SK-N-SH (cell line): ENCODE results near the gene CPSF6. TPM values are rescaled to one million over a fixed set of nuclear protein-coding genes. Genes with fewer than 3 reads are reported as not detected.

ENCODE experiments used
- CTCF ChIA-PET: fragments of 300-600, 350-600 bp; formaldehyde crosslinking; extraction: SDS; loops from one replicate; lab custom pipeline; 2021; lab: Yijun Ruan, JAX
- POLR2A ChIA-PET: fragments of 350-600 bp; sonication (Branson Sonifier 250); formaldehyde crosslinking; extraction: SDS; loops from one replicate; lab custom pipeline; 2020; ENCODE audit warnings: antibody characterized with exemption, inconsistent platforms; lab: Yijun Ruan, JAX
- DNase-seq: peaks from one replicate; pipeline ENCODE4 v3.0.0; 2012
- H2AFZ ChIP-seq: fragments of 200-600 bp; sonication (generic); 2 replicates; pipeline ENCODE4 v1.8.1; 2016; ENCODE audit warnings: antibody characterized with exemption, mild to moderate bottlenecking, low read depth
- H3F3A ChIP-seq: fragments of 200-600 bp; sonication (generic); replicated peaks from 2 replicates; pipeline ENCODE3; 2016; ENCODE audit warnings: antibody characterized with exemption, mild to moderate bottlenecking; ENCODE audit not compliant: insufficient read depth
- H3K27ac ChIP-seq, 2 experiments: fragments of 200-500 bp in 1 of 2; fragments of 200-600 bp in 1 of 2; sonication (Bioruptor generic) in 1 of 2; sonication (generic), shearing (Covaris generic) in 1 of 2; 2 replicates each; pipeline versions ENCODE4 v1.5.1 to v1.6.1; 2014 to 2016; ENCODE audit warnings: low read depth in 2 of 2, inconsistent platforms in 1 of 2, low read length in 1 of 2, mild to moderate bottlenecking in 1 of 2, mixed read lengths in 1 of 2
- H3K27me3 ChIP-seq: fragments of 200-600 bp; sonication (generic), shearing (Covaris generic); 2 replicates; pipeline ENCODE4 v1.6.1; 2016; ENCODE audit warnings: mixed run types; ENCODE audit not compliant: insufficient read depth
- H3K36me3 ChIP-seq, 2 experiments: fragments of 200-500 bp in 1 of 2; fragments of 200-600 bp in 1 of 2; sonication (Bioruptor generic) in 1 of 2; sonication (generic) in 1 of 2; replicated peaks in 1 of 2; 2 replicates each; pipeline versions ENCODE3 to v1.5.1; 2014 to 2016; ENCODE audit warnings: low read length in 1 of 2, mild to moderate bottlenecking in 1 of 2; ENCODE audit not compliant: insufficient read depth in 2 of 2, control insufficient read depth in 1 of 2
- H3K4me1 ChIP-seq, 2 experiments: fragments of 200-500 bp in 1 of 2; fragments of 200-600 bp in 1 of 2; sonication (Bioruptor generic) in 1 of 2; sonication (generic), shearing (Covaris generic) in 1 of 2; 2 replicates each; pipeline versions ENCODE4 v1.5.1 to v1.6.1; 2014 to 2016; ENCODE audit warnings: low read depth in 1 of 2, low read length in 1 of 2, mixed run types in 1 of 2; ENCODE audit not compliant: insufficient read depth in 2 of 2, control insufficient read depth in 1 of 2
- H3K4me2 ChIP-seq: fragments of 200-600 bp; sonication (generic), shearing (Covaris generic); 2 replicates; pipeline ENCODE4 v1.6.1; 2017; ENCODE audit warnings: mixed run types
- H3K4me3 ChIP-seq, 2 experiments: fragments of 200-500 bp in 1 of 2; fragments of 200-600 bp in 1 of 2; sonication (Bioruptor generic) in 1 of 2; sonication (generic), shearing (Covaris generic) in 1 of 2; 2 replicates each; pipeline versions ENCODE4 v1.5.1 to v1.8.1; 2014 to 2016; ENCODE audit warnings: low read depth in 2 of 2, inconsistent platforms in 1 of 2, low read length in 1 of 2, mild to moderate bottlenecking in 1 of 2, mixed read lengths in 1 of 2, moderate library complexity in 1 of 2
- H3K79me2 ChIP-seq: fragments of 200-600 bp; sonication (generic); 2 replicates; pipeline ENCODE4 v1.8.1; 2017; ENCODE audit warnings: mild to moderate bottlenecking; ENCODE audit not compliant: insufficient read depth
- H3K9ac ChIP-seq: fragments of 200-600 bp; sonication (generic); 2 replicates; pipeline ENCODE4 v1.6.1; 2017; ENCODE audit warnings: mixed run types
- H3K9me2 ChIP-seq: fragments of 200-600 bp; sonication (generic); 2 replicates; pipeline ENCODE4 v1.6.1; 2017; ENCODE audit warnings: mixed run types
- H3K9me3 ChIP-seq: fragments of 200-600 bp; sonication (generic); 2 replicates; pipeline ENCODE4 v1.6.1; 2017; ENCODE audit warnings: mixed run types, mild to moderate bottlenecking, moderate library complexity
- H4K20me1 ChIP-seq: fragments of 200-600 bp; sonication (generic); 2 replicates; pipeline ENCODE4 v1.6.1; 2017; ENCODE audit warnings: mild to moderate bottlenecking, mixed run types; ENCODE audit not compliant: insufficient read depth
- ELF1 ChIP-seq: IDR thresholded peaks from 2 replicates; pipeline ENCODE4 v1.4.0; 2012
- FOSL2 ChIP-seq: IDR thresholded peaks from 2 replicates; pipeline ENCODE4 v1.4.0; 2012; ENCODE audit warnings: low read depth, mild to moderate bottlenecking, moderate library complexity, borderline replicate concordance
- GABPA ChIP-seq: IDR thresholded peaks from 2 replicates; pipeline ENCODE4 v1.4.0; 2012; ENCODE audit warnings: low read depth, mild to moderate bottlenecking
- GATA2 ChIP-seq: sonication (generic); formaldehyde crosslinking; IDR thresholded peaks from 2 replicates; pipeline ENCODE4 v1.5.0; 2020; ENCODE audit warnings: mild to moderate bottlenecking, missing genetic modification reagents
- JUND ChIP-seq: IDR thresholded peaks from 2 replicates; pipeline ENCODE4 v1.4.0; 2012
- MEF2A ChIP-seq: IDR thresholded peaks from 2 replicates; pipeline ENCODE4 v1.4.0; 2012; ENCODE audit warnings: low read depth, borderline replicate concordance
- MXI1 ChIP-seq: IDR thresholded peaks from 2 replicates; pipeline ENCODE4 v1.6.1; 2012; ENCODE audit warnings: mild to moderate bottlenecking, low read depth, low read length, improper control_type of control experiment
- NFIC ChIP-seq: IDR thresholded peaks from 2 replicates; pipeline ENCODE4 v1.4.0; 2012; ENCODE audit warnings: borderline replicate concordance
- NRF1 ChIP-seq: IDR thresholded peaks from 2 replicates; pipeline ENCODE4 v1.6.1; 2012; ENCODE audit warnings: low read depth, mild to moderate bottlenecking, low read length
- POLR2AphosphoS5 ChIP-seq: IDR thresholded peaks from 2 replicates; pipeline ENCODE4 v1.6.1; 2012; ENCODE audit warnings: low read depth, low read length
- RAD21 ChIP-seq: IDR thresholded peaks from 2 replicates; pipeline ENCODE4 v1.6.1; 2012; ENCODE audit warnings: mild to moderate bottlenecking, low read length
- RFX5 ChIP-seq: IDR thresholded peaks from 2 replicates; pipeline ENCODE4 v1.6.1; 2012; ENCODE audit warnings: mild to moderate bottlenecking, improper control_type of control experiment, low read length
- RXRA ChIP-seq: IDR thresholded peaks from 2 replicates; pipeline ENCODE4 v1.4.0; 2012; ENCODE audit warnings: low read depth, mild to moderate bottlenecking, borderline replicate concordance
- SIN3A ChIP-seq: IDR thresholded peaks from 2 replicates; pipeline ENCODE4 v1.6.1; 2012; ENCODE audit warnings: low read depth, mild to moderate bottlenecking, low read length, moderate library complexity, borderline replicate concordance
- SMC3 ChIP-seq: IDR thresholded peaks from 2 replicates; pipeline ENCODE4 v1.6.1; 2012; ENCODE audit warnings: low read depth, low read length, improper control_type of control experiment
- TAF1 ChIP-seq: IDR thresholded peaks from 2 replicates; pipeline ENCODE4 v1.6.1; 2012; ENCODE audit warnings: low read depth, mild to moderate bottlenecking, low read length, moderate library complexity, borderline replicate concordance
- TEAD4 ChIP-seq: IDR thresholded peaks from 2 replicates; pipeline ENCODE4 v1.4.0; 2012; ENCODE audit warnings: mild to moderate bottlenecking, borderline replicate concordance; ENCODE audit not compliant: insufficient read depth
- WGBS: methylation state at CpG from one replicate; pipeline ENCODE4 v1.1.6; 2017; ENCODE audit warnings: low lambda C conversion rate; 5-methylcytosine and 5-hydroxymethylcytosine counted together
- polyA plus RNA-seq, 3 experiments: library from polyadenylated mRNA; depleted of rRNA; stranded (reverse); fragments of >200 nt; gene quantifications; 2 replicates each; pipeline ENCODE4 v1.2.3, GENCODE V29; 2012
- TF ChIP-seq, protein P1 (sequence below): fragments of 200-600 bp; sonication (generic); IDR thresholded peaks from 2 replicates; pipeline ENCODE4 v1.6.1; 2017; ENCODE audit warnings: antibody characterized with exemption, mild to moderate bottlenecking, moderate library complexity
- TF ChIP-seq, protein P2 (sequence below): IDR thresholded peaks from 2 replicates; pipeline ENCODE4 v1.4.0; 2012; ENCODE audit warnings: low read depth
- TF ChIP-seq, protein P3 (sequence below): IDR thresholded peaks from 2 replicates; pipeline ENCODE4; 2012
- TF ChIP-seq, protein P4 (sequence below): fragments of 150-350 bp; IDR thresholded peaks from 2 replicates; pipeline ENCODE4 v1.6.1; 2016; ENCODE audit warnings: mild to moderate bottlenecking, low read depth, low read length

Gene CPSF6
- polyA plus RNA-seq, 1 of the 3 experiments (the other 2 are of a cell fraction): 84.1 TPM

DNA sequence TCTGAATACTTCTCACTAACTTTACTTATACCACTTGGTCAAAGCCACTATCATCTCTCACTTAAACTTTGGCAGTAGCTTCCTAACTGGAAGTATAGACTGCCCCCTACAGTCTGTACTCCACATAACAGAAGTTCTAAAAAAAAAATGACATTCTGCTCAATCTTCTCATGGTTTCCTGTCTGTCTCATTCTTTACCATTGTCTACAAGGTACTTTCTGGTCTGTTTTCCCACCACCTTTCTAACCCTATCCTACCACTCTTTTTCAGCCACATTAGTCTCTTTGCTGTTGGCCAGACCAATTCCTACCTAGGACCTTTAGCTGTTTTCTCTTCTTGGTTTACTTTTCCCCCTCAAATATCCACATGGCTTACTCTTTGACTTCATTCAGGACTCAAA is 14.7 kb downstream of the CPSF6 start:
- H3K9me2 ChIP-seq: peaks cover 3% of the 10 kb centered on the region; the same call in 1 of the 2 replicates
- H4K20me1 ChIP-seq: peaks cover 55% of the 10 kb centered on the region
- TF ChIP-seq, protein P1, sequence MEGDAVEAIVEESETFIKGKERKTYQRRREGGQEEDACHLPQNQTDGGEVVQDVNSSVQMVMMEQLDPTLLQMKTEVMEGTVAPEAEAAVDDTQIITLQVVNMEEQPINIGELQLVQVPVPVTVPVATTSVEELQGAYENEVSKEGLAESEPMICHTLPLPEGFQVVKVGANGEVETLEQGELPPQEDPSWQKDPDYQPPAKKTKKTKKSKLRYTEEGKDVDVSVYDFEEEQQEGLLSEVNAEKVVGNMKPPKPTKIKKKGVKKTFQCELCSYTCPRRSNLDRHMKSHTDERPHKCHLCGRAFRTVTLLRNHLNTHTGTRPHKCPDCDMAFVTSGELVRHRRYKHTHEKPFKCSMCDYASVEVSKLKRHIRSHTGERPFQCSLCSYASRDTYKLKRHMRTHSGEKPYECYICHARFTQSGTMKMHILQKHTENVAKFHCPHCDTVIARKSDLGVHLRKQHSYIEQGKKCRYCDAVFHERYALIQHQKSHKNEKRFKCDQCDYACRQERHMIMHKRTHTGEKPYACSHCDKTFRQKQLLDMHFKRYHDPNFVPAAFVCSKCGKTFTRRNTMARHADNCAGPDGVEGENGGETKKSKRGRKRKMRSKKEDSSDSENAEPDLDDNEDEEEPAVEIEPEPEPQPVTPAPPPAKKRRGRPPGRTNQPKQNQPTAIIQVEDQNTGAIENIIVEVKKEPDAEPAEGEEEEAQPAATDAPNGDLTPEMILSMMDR: peak; percentile 79
- TF ChIP-seq GATA2 (CRISPR knock-in tag) (no peak), NFIC (no peak), RAD21 (peak; percentile 67), SMC3 (0 out of 2 replicates have a peak, but pooled peaks have one; percentile 30)
- peaks cover 60 to 63% of the 10 kb centered on the region in 2 experiments for H3K36me3 ChIP-seq
- peaks cover 18% of the 10 kb centered on the region for H3F3A ChIP-seq
- no peak overlapping the region for H3K4me3 ChIP-seq
- ChIA-PET POLR2A (no interaction called here), CTCF (interaction anchor here (0.6 to 3.9 kb wide), 22 partner anchors 9 to 507 kb away, joined by 3 to 29 read pairs (median 4); no protein-coding TSS in a partner anchor)
- no peaks in the 10 kb centered on the region for H3K9me3 ChIP-seq
- H3K27ac ChIP-seq: no peak overlapping the region
- DNase-seq: peak; percentile 42
- no peaks in the 10 kb centered on the region; a peak in 3 of 4 replicates for H3K4me1 ChIP-seq
- H3K27me3 ChIP-seq: no peaks in the 10 kb centered on the region
- H3K79me2 ChIP-seq: peaks cover 91% of the 10 kb centered on the region
- no peak overlapping the region for H3K9ac ChIP-seq
- no peak overlapping the region for H3K4me2 ChIP-seq
- no peak overlapping the region for H2AFZ ChIP-seq

GRCh38 chr12:69254862-69255261 is 15.5 kb downstream of the CPSF6 start:
- Histone ChIP-seq H3K9me3 (no peaks in the 10 kb centered on the region), H3K4me2 (no peak overlapping the region), H2AFZ (no peak overlapping the region), H3F3A (peaks cover 18% of the 10 kb centered on the region)
- 98% methylated on average over 2 of the region's 2 CpGs for WGBS
- TF ChIP-seq RFX5 (no peak), RXRA (no peak), NRF1 (no peak), TEAD4 (no peak), MXI1 (no peak), SIN3A (no peak), GABPA (no peak), FOSL2 (no peak), GATA2 (CRISPR knock-in tag) (no peak), ELF1 (no peak), MEF2A (no peak), SMC3 (no peak), JUND (no peak), TAF1 (no peak), POLR2AphosphoS5 (no peak)
- TF ChIP-seq, protein P1: no peak
- TF ChIP-seq, protein P2, sequence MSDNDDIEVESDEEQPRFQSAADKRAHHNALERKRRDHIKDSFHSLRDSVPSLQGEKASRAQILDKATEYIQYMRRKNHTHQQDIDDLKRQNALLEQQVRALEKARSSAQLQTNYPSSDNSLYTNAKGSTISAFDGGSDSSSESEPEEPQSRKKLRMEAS: no peak
- TF ChIP-seq, protein P3, sequence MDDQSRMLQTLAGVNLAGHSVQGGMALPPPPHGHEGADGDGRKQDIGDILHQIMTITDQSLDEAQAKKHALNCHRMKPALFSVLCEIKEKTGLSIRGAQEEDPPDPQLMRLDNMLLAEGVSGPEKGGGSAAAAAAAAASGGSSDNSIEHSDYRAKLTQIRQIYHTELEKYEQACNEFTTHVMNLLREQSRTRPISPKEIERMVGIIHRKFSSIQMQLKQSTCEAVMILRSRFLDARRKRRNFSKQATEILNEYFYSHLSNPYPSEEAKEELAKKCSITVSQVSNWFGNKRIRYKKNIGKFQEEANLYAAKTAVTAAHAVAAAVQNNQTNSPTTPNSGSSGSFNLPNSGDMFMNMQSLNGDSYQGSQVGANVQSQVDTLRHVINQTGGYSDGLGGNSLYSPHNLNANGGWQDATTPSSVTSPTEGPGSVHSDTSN: no peak
- TF ChIP-seq, protein P4, sequence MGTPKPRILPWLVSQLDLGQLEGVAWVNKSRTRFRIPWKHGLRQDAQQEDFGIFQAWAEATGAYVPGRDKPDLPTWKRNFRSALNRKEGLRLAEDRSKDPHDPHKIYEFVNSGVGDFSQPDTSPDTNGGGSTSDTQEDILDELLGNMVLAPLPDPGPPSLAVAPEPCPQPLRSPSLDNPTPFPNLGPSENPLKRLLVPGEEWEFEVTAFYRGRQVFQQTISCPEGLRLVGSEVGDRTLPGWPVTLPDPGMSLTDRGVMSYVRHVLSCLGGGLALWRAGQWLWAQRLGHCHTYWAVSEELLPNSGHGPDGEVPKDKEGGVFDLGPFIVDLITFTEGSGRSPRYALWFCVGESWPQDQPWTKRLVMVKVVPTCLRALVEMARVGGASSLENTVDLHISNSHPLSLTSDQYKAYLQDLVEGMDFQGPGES: no peak
- TF ChIP-seq, all 33 proteins: peak for 0
- Histone ChIP-seq H3K27ac (no peak overlapping the region), H4K20me1 (peaks cover 48% of the 10 kb centered on the region), H3K9ac (no peak overlapping the region), H3K27me3 (no peaks in the 10 kb centered on the region), H3K36me3 (peaks cover 66 to 69% of the 10 kb centered on the region in 2 experiments), H3K9me2 (peaks cover 3% of the 10 kb centered on the region; the same call in 1 of the 2 replicates), H3K4me3 (no peak overlapping the region), H3K4me1 (no peaks in the 10 kb centered on the region; a peak in 3 of 4 replicates), H3K79me2 (peaks cover 83% of the 10 kb centered on the region)
- ChIA-PET POLR2A (no interaction called here), CTCF (interaction anchor here (0.7 to 3.9 kb wide), 15 partner anchors 9 to 119 kb away, joined by 3 to 29 read pairs (median 4); no protein-coding TSS in a partner anchor)
- DNase-seq: no peak
